NT2/D1 (cell line): ENCODE measurements around the gene TRIM39.

Experiments used
- YY1 ChIP-seq: IDR thresholded peaks from 2 replicates; pipeline ENCODE4 v1.6.1; 2011; ENCODE audit not compliant: insufficient read length, insufficient read depth
- ZNF274 ChIP-seq: IDR thresholded peaks from 2 replicates; pipeline ENCODE4 v1.6.1; 2011; ENCODE audit warnings: mild to moderate bottlenecking, low read depth, low read length

- TF ChIP-seq YY1 (no peak), ZNF274 (no peak)
Observed at GRCh38 chr6:30311101-30311500, 15.6 kb upstream of the TRIM39 start.
